GM21447 (cell line): ENCODE measurements around the gene PNMT.

ENCODE experiments used
- ATAC-seq: cut with Tn5 transposase; IDR thresholded peaks from one replicate; pipeline ENCODE4 v1.9.1; 2021; ENCODE audit not compliant: unreplicated experiment

Gene PNMT

GRCh38 chr17:39653316-39653661 is 15.0 kb upstream of the PNMT start:
- ATAC-seq, result no peak

DNA sequence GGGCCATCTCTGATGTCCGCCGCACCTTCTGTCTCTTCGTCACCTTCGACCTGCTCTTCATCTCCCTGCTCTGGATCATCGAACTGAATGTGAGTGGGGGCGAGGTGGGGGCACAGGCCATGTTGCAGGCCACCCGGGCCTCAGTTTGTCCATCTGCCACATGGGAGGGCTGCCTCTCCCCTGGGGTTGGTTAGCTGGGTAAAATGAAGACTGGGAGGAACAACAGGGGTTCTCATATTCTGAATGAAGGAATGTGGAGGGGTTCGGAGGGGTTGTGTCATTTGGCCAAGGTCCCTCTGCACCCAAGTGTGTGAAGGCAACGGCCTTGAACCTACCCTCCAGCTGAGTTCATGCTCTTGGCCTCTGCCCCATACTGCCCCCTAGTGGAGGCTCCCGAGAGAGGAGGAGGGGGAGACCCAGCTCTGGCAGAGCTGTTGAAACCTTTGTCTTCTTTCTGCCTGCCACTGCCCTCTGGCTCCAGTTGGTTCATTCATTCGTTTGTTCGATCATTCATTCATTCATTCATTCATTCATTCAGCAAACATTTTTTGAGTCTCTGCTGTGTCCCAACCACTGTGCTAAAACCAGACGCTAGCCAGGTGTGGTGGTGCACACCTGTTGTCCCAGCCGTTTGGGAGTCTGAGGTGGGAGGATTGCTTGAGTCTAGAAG is 14.5 kb upstream of the PNMT start:
- ATAC-seq, result no peak

- ATAC-seq, result no peak
These were observed 13.1 kb upstream of the PNMT start for GRCh38 chr17:39655105-39655504.

- ATAC-seq, result no peak
These were observed 9.9 kb upstream of the PNMT start for GRCh38 chr17:39658346-39658745.

GRCh38 chr17:39658760-39659159 is 9.5 kb upstream of the PNMT start:
- ATAC-seq, result no peak

GRCh38 chr17:39659279-39660010 is 8.8 kb upstream of the PNMT start:
- ATAC-seq, result no peak

GRCh38 chr17:39660011-39660360 is 8.3 kb upstream of the PNMT start:
- ATAC-seq, result no peak

- no peak for ATAC-seq
These were observed 7.6 kb upstream of the PNMT start for GRCh38 chr17:39660397-39661385.

DNA sequence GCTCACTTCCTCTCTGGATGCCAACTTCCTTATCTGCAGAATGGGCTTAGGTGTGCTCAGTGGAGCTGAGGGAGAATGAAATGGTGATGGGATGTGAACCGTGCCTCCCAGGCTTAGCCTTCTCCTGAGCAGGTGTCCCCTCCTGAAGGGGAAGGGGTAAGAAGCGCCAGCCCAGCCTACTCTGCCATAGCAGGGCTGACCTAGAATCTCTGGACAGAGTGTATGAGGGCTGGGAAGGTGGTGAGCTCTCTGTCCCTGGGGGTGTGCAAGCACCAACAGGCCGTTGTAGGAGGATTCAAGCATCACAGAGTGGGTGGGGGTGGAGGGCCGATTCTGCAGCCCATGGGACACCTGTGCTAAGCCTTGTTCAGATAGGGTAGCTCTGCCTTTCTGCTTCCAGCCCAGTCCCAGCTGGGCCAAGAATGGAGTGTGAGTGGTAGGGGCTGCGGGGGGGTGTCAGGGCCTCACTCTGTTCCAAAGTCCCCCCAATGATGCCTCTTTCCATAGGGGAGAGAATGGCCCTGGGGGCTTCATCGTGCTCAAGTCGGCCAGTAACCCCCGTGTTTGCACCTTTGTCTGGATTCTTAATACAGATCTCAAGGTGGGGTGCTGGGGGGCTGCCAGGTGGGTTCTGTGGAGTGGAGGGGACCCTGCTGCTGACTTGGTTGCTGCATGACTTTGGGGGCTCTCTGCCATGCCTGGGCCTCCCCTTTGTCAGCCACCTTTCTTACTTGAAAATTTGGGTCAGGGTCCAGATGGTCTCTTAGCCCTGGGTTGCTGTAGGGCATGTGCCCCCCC is 6.3 kb upstream of the PNMT start:
- no peak for ATAC-seq

DNA sequence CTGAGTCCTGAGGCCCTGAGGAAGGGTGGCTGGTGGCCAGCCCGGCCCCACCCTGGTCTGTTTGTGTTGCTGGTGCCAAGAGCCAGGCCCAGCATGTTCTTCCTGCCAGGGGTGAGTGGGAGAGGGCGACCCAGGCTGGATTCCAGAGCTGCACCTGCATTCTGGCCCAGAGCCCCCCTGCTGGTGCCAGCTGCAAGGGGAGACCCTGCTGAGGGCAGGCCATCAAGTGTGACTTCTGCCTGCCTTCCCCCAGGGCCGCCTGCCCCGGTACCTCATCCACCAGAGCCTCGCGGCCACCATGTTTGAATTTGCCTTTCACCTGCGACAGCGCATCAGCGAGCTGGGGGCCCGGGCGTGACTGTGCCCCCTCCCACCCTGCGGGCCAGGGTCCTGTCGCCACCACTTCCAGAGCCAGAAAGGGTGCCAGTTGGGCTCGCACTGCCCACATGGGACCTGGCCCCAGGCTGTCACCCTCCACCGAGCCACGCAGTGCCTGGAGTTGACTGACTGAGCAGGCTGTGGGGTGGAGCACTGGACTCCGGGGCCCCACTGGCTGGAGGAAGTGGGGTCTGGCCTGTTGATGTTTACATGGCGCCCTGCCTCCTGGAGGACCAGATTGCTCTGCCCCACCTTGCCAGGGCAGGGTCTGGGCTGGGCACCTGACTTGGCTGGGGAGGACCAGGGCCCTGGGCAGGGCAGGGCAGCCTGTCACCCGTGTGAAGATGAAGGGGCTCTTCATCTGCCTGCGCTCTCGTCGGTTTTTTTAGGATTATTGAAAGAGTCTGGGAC is 5.5 kb upstream of the PNMT start:
- no peak for ATAC-seq

- ATAC-seq, result no peak
These were observed 4.9 kb upstream of the PNMT start for GRCh38 chr17:39663340-39663687.

DNA sequence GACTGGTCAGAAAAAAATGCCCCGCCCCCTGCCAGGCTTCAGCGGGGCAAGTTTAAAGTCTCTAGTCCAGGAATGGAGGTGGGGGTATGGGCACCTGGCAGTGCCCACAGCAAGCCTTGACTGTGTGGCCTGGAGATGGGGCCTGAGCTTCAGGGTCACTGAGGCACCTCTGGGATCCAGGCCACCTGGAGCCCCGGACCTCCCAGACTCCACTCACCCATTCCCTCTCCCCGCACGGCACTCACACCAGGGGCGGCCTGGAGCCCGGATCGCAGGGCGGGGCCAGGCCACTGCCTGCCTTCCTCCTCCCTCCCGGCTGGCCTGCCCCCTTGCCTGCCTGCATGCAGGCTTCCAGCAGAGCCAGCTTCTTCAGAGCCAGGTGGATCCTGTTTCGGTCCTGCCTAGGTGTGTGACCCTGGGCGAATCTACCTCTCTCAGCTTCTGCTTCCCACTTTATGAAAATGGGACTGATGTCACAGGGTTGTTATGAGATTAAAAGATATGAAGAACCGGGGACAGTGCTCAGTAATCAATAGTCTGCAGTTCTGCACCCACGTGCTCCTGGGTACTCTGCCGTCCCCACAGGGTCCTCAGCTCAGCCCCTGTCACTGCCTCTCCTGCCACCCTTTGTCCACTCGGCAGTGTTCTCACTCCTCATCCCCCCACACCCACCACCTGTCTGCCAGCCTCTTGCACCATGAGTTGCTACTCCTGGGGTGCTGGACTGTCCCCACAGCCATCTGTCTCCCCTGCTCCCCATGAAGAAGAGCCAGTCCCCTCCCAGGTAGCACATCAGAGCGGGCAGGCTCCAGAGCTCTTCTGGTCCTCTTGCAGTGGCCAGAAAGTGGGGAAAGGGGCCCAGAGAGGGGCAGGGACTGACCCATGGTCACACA is 4.3 kb upstream of the PNMT start:
- ATAC-seq, result no peak

DNA sequence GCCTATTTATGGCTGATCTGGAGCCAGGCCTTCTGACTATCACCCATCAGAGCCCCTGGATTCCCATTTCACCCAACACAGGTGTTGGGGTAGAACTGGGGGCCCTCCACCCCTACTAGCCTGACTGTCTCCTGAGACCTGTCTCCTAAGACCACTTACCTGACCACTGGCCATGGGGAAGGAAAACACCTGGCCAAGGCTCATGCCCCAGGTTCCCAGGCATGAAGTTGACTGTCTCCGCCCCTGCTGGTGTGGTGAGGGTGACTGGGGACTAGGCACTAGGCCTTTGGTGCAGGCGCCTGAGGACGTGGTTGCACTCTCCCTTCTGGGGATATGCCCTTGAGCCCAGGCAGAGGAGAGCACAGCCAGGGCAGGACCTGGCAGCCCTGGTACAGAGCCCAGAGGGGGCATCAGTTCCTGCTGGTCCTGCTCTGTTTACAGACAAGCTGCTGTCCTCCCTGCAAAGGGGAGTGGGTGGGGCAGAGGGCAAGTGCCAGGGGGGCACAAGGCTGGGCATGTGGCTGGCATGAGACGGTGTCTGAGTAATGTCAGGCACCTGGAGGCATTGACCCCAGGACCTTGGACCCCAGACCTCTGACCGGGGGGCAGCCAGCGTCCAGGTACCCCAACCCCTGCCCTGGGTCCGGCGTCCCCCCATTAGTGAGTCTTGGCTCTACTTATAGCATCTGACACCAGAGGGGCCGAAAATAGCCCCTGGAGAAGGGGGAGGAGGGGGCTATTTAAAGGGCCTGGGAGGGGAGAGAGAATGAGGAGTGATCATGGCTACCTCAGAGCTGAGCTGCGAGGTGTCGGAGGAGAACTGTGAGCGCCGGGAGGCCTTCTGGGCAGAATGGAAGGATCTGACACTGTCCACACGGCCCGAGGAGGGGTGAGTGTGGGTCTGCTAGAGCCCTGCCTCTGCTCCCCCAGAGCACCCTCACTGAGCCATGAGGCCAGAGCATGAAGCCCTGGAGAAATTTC is 3.4 kb upstream of the PNMT start, which contains the start of gene TCAP:
TCAP (plus strand) TSS at position 769 of the 981 bp plus-strand sequence; CDS start at position 780, 11 bp downstream.
- ATAC-seq, result no peak

DNA sequence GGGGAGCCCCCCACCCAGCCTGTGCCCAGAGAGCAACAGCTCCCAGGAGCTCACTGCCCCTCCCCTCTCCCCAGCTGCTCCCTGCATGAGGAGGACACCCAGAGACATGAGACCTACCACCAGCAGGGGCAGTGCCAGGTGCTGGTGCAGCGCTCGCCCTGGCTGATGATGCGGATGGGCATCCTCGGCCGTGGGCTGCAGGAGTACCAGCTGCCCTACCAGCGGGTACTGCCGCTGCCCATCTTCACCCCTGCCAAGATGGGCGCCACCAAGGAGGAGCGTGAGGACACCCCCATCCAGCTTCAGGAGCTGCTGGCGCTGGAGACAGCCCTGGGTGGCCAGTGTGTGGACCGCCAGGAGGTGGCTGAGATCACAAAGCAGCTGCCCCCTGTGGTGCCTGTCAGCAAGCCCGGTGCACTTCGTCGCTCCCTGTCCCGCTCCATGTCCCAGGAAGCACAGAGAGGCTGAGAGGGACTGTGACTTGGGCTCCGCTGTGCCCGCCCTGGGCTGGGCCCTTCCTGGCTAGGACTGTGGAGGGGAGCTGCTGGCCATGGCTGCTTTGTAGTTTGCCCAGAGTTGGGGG is 2.5 kb upstream of the PNMT start:
- ATAC-seq, result no peak

DNA sequence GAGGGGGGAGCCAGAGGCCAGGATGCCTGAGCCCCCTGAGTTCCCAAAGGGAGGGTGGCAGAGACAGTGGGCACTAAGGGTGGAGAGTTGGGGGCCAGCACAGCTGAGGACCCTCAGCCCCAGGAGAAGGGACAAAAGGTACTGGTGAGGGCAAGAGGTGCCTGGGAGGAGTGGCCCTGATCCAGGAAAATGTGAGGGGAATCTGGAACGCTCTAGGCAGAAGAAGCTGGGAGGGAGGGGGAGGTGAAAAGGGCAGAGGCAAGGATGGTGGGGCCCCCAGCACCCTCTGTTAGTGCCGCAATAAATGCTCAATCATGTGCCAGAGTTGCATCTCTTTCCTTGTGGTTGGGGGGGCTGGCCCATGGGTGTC is 2.0 kb upstream of the PNMT start:
- ATAC-seq, result no peak

GRCh38 chr17:39666601-39667261 is 1.5 kb upstream of the PNMT start:
- ATAC-seq, result no peak

GRCh38 chr17:39667262-39667944 is 850 bp upstream of the PNMT start:
- ATAC-seq, result no peak
